HEK293 (cell line): ENCODE results near the gene ZNF528.

Source experiments
- CTCF ChIA-PET: fragments of 350-600 bp; formaldehyde crosslinking; extraction: SDS; loops from one replicate; lab custom pipeline; 2021; ENCODE audit warnings: antibody characterized with exemption; lab: Yijun Ruan, JAX
- POLR2A ChIA-PET: fragments of 300-600 bp; formaldehyde crosslinking; extraction: SDS; loops from one replicate; lab custom pipeline; 2020; ENCODE audit warnings: antibody characterized with exemption, inconsistent platforms; lab: Yijun Ruan, JAX
- H3K27ac ChIP-seq: fragments of 200-500 bp; sonication (Bioruptor generic); 2 replicates; pipeline ENCODE4 v1.5.1; 2014; ENCODE audit warnings: low read depth, low read length, control low read depth, inconsistent platforms; ENCODE audit errors: extremely low read depth
- H3K36me3 ChIP-seq, 2 experiments: fragments of 200-500 bp in 1 of 2; sonication (Bioruptor generic) in 1 of 2; 1 replicate in 1 of 2; 2 replicates in 1 of 2; pipeline ENCODE4 v1.5.1; 2014 to 2017; ENCODE audit warnings: inconsistent platforms in 2 of 2, low read length in 2 of 2; ENCODE audit not compliant: control insufficient read depth in 2 of 2, insufficient read depth in 1 of 2
- H3K4me1 ChIP-seq: fragments of 200-500 bp; sonication (Bioruptor generic); 2 replicates; pipeline ENCODE4 v1.5.1; 2014; ENCODE audit warnings: mild to moderate bottlenecking, low read length, inconsistent platforms; ENCODE audit not compliant: control insufficient read depth, insufficient read depth
- H3K4me3 ChIP-seq: 2 replicates; pipeline ENCODE4 v1.5.1; 2011; ENCODE audit warnings: low read depth, mild to moderate bottlenecking, control low read depth, low read length, moderate library complexity
- H3K9me3 ChIP-seq: fragments of 200-500 bp; sonication (Bioruptor generic); 2 replicates; pipeline ENCODE4 v1.5.1; 2014; ENCODE audit warnings: low read depth, low read length, inconsistent platforms; ENCODE audit not compliant: control insufficient read depth, insufficient read depth
- HOXC10 ChIP-seq: sonication (generic); formaldehyde crosslinking; IDR thresholded peaks from 2 replicates; pipeline ENCODE4 v1.8.1; 2023; ENCODE audit warnings: mild to moderate bottlenecking, missing genetic modification reagents
- KLF7 ChIP-seq: fragments of 450-650 bp; formaldehyde crosslinking; IDR thresholded peaks from 2 replicates; pipeline ENCODE4 v1.5.1; 2016; ENCODE audit warnings: missing biosample characterization, missing genetic modification characterization, borderline replicate concordance
- MEIS1 ChIP-seq: sonication (generic); formaldehyde crosslinking; IDR thresholded peaks from 2 replicates; pipeline ENCODE4 v1.8.1; 2022; ENCODE audit warnings: missing genetic modification reagents, mild to moderate bottlenecking, borderline replicate concordance
- SCRT2 ChIP-seq: fragments of 450-650 bp; formaldehyde crosslinking; IDR thresholded peaks from 2 replicates; pipeline ENCODE4 v1.5.1; 2016; ENCODE audit warnings: missing biosample characterization, missing genetic modification characterization
- TCF7L2 ChIP-seq: IDR thresholded peaks from 2 replicates; pipeline ENCODE4 v1.6.1; 2011; ENCODE audit warnings: low read depth, mild to moderate bottlenecking, inconsistent platforms, low read length, moderate library complexity, borderline replicate concordance
- ZBTB49 ChIP-seq: fragments of 450-650 bp; formaldehyde crosslinking; IDR thresholded peaks from 2 replicates; pipeline ENCODE4 v1.5.1; 2016; ENCODE audit warnings: missing biosample characterization, missing genetic modification characterization, low read depth
- ZBTB7A ChIP-seq: fragments of 450-650 bp; formaldehyde crosslinking; IDR thresholded peaks from 2 replicates; pipeline ENCODE4 v1.5.1; 2016; ENCODE audit warnings: low read depth, missing biosample characterization, missing genetic modification characterization
- ZNF18 ChIP-seq: fragments of 450-650 bp; formaldehyde crosslinking; IDR thresholded peaks from 2 replicates; pipeline ENCODE4 v1.5.1; 2016; ENCODE audit warnings: missing biosample characterization, missing genetic modification characterization
- ZNF211 ChIP-seq: fragments of 450-650 bp; formaldehyde crosslinking; IDR thresholded peaks from 2 replicates; pipeline ENCODE4 v1.5.1; 2016; ENCODE audit warnings: low read depth, missing biosample characterization, missing genetic modification characterization
- ZNF23 ChIP-seq: fragments of 450-650 bp; formaldehyde crosslinking; IDR thresholded peaks from 2 replicates; pipeline ENCODE4 v1.5.1; 2016; ENCODE audit warnings: missing biosample characterization, missing genetic modification characterization, borderline replicate concordance
- ZNF335 ChIP-seq: fragments of 450-650 bp; formaldehyde crosslinking; conservative IDR thresholded peaks from 2 replicates; pipeline ENCODE4 v1.5.1; 2016; ENCODE audit warnings: missing biosample characterization, missing genetic modification characterization
- ZNF350 ChIP-seq: fragments of 450-650 bp; formaldehyde crosslinking; IDR thresholded peaks from 2 replicates; pipeline ENCODE4 v1.5.0; 2017; ENCODE audit warnings: missing biosample characterization, mild to moderate bottlenecking, missing genetic modification characterization
- ZNF423 ChIP-seq: fragments of 450-650 bp; formaldehyde crosslinking; IDR thresholded peaks from 2 replicates; pipeline ENCODE4 v1.5.1; 2016; ENCODE audit warnings: missing biosample characterization, missing genetic modification characterization
- ZNF501 ChIP-seq: fragments of 450-650 bp; formaldehyde crosslinking; IDR thresholded peaks from 2 replicates; pipeline ENCODE4 v1.5.1; 2016; ENCODE audit warnings: missing biosample characterization, missing genetic modification characterization
- ZNF514 ChIP-seq: fragments of 450-650 bp; formaldehyde crosslinking; IDR thresholded peaks from 2 replicates; pipeline ENCODE4 v1.5.1; 2016; ENCODE audit warnings: missing biosample characterization, missing genetic modification characterization
- ZNF530 ChIP-seq: fragments of 450-650 bp; formaldehyde crosslinking; IDR thresholded peaks from 2 replicates; pipeline ENCODE4 v1.5.1; 2016; ENCODE audit warnings: low read depth, missing biosample characterization, missing genetic modification characterization
- ZNF677 ChIP-seq: fragments of 450-650 bp; IDR thresholded peaks from 2 replicates; pipeline ENCODE4 v1.5.0; 2018; ENCODE audit warnings: missing biosample characterization, mild to moderate bottlenecking, missing genetic modification characterization, moderate library complexity
- ZNF707 ChIP-seq: fragments of 450-650 bp; formaldehyde crosslinking; IDR thresholded peaks from 2 replicates; pipeline ENCODE4 v1.5.1; 2016; ENCODE audit warnings: missing biosample characterization, missing genetic modification characterization
- ZNF830 ChIP-seq: fragments of 450-650 bp; IDR thresholded peaks from 2 replicates; pipeline ENCODE4 v1.5.0; 2018; ENCODE audit warnings: missing biosample characterization, missing genetic modification characterization, low read depth, mild to moderate bottlenecking, moderate library complexity
- ZSCAN23 ChIP-seq: fragments of 450-650 bp; formaldehyde crosslinking; IDR thresholded peaks from 2 replicates; pipeline ENCODE4 v1.5.1; 2016; ENCODE audit warnings: missing biosample characterization, missing genetic modification characterization
- TF ChIP-seq, protein P1 (sequence below): fragments of 450-650 bp; formaldehyde crosslinking; conservative IDR thresholded peaks from 2 replicates; pipeline ENCODE4 v1.5.1; 2016; ENCODE audit warnings: low read depth, missing biosample characterization, missing genetic modification characterization
- TF ChIP-seq, protein P2 (sequence below): fragments of 450-650 bp; formaldehyde crosslinking; IDR thresholded peaks from 2 replicates; pipeline ENCODE4 v1.5.1; 2016; ENCODE audit warnings: missing biosample characterization, missing genetic modification characterization, low read depth
- TF ChIP-seq, protein P3 (sequence below): fragments of 450-650 bp; formaldehyde crosslinking; IDR thresholded peaks from 2 replicates; pipeline ENCODE4 v1.5.1; 2016; ENCODE audit warnings: missing biosample characterization, missing genetic modification characterization

Gene ZNF528

GRCh38 chr19:52370341-52370710 is 27.3 kb upstream of the ZNF528 start:
- Histone ChIP-seq H3K27ac (0 out of 2 replicates have a peak overlapping the region, but pooled peaks have one; percentile 56), H3K36me3 (peaks cover 9 to 24% of the 10 kb centered on the region in 2 experiments; a peak in 2 of 3 replicates), H3K4me1 (no peaks in the 10 kb centered on the region), H3K9me3 (no peaks in the 10 kb centered on the region; the same call in 1 of the 2 replicates), H3K4me3 (peak overlapping the region; percentile 70)
- POLR2A ChIA-PET, result no interaction called here
- TF ChIP-seq TCF7L2, result no peak
- TF ChIP-seq ZNF335, result 0 out of 2 replicates have a peak, but pooled peaks have one; percentile 33
- no peak for TF ChIP-seq ZNF830 (tag by site-specific recombination)
- CTCF ChIA-PET, result no interaction called here

- H3K9me3 ChIP-seq, result no peaks in the 10 kb centered on the region; the same call in 1 of the 2 replicates
Measured at GRCh38 chr19:52391135-52391534, 6.5 kb upstream of the ZNF528 start.

DNA sequence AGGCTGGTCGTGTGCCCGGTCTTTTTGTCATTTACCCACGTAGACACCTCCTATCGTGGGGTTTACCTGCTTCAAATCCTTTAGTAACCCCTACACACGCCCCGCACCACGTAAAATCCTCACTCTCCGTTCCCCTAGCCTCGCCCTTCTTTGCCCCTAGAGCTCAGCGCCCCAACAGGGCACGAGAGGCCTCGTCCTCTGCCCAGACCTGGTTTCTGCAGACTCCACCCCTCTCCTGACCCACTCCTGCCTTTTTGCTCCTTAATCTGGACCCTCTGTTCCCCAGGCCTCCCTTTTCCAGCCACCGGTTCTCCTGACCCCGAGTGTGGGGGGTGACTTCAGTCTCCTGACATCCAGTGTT is 412 bp downstream of the ZNF528 start:
- Histone ChIP-seq H3K4me3 (peak overlapping the region; percentile 95), H3K9me3 (no peaks in the 10 kb centered on the region), H3K36me3 (peaks cover 0 to 65% of the 10 kb centered on the region in 2 experiments; a peak in 2 of 3 replicates), H3K4me1 (no peaks in the 10 kb centered on the region), H3K27ac (no peak overlapping the region; the same call in 1 of the 2 replicates)
- POLR2A ChIA-PET, result no interaction called here
- CTCF ChIA-PET, result interaction anchor here (0.7 kb wide), 2 partner anchors 16 to 109 kb away, joined by 3 to 4 read pairs; no protein-coding TSS in a partner anchor
- TF ChIP-seq, protein P1, sequence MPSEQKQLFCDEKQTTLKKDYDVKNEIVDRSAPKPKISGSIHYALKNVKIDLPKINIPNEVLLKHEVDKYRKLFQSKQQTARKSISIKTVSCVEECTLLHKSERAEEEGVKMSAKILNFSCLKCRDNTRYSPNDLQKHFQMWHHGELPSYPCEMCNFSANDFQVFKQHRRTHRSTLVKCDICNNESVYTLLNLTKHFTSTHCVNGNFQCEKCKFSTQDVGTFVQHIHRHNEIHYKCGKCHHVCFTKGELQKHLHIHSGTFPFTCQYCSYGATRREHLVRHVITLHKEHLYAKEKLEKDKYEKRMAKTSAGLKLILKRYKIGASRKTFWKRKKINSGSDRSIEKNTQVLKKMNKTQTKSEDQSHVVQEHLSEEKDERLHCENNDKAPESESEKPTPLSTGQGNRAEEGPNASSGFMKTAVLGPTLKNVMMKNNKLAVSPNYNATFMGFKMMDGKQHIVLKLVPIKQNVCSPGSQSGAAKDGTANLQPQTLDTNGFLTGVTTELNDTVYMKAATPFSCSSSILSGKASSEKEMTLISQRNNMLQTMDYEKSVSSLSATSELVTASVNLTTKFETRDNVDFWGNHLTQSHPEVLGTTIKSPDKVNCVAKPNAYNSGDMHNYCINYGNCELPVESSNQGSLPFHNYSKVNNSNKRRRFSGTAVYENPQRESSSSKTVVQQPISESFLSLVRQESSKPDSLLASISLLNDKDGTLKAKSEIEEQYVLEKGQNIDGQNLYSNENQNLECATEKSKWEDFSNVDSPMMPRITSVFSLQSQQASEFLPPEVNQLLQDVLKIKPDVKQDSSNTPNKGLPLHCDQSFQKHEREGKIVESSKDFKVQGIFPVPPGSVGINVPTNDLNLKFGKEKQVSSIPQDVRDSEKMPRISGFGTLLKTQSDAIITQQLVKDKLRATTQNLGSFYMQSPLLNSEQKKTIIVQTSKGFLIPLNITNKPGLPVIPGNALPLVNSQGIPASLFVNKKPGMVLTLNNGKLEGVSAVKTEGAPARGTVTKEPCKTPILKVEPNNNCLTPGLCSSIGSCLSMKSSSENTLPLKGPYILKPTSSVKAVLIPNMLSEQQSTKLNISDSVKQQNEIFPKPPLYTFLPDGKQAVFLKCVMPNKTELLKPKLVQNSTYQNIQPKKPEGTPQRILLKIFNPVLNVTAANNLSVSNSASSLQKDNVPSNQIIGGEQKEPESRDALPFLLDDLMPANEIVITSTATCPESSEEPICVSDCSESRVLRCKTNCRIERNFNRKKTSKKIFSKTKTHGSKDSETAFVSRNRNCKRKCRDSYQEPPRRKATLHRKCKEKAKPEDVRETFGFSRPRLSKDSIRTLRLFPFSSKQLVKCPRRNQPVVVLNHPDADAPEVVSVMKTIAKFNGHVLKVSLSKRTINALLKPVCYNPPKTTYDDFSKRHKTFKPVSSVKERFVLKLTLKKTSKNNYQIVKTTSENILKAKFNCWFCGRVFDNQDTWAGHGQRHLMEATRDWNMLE, result peak; percentile 39
- TF ChIP-seq TCF7L2 (no peak), ZNF18 (tag by site-specific recombination) (no peak), HOXC10 (CRISPR knock-in tag) (0 out of 2 replicates have a peak, but pooled peaks have one; percentile 3), ZNF211 (no peak), KLF7 (tag by site-specific recombination) (no peak)
- TF ChIP-seq, protein P2, sequence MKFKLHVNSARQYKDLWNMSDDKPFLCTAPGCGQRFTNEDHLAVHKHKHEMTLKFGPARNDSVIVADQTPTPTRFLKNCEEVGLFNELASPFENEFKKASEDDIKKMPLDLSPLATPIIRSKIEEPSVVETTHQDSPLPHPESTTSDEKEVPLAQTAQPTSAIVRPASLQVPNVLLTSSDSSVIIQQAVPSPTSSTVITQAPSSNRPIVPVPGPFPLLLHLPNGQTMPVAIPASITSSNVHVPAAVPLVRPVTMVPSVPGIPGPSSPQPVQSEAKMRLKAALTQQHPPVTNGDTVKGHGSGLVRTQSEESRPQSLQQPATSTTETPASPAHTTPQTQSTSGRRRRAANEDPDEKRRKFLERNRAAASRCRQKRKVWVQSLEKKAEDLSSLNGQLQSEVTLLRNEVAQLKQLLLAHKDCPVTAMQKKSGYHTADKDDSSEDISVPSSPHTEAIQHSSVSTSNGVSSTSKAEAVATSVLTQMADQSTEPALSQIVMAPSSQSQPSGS (tag by site-specific recombination), result no peak

More at GRCh38 chr19:52391135-52391534, 6.5 kb upstream of the ZNF528 start:
- Histone ChIP-seq H3K27ac (no peak overlapping the region), H3K36me3 (peaks cover 0 to 21% of the 10 kb centered on the region in 2 experiments; a peak in 1 of 3 replicates)
- ChIA-PET POLR2A (no interaction called here), CTCF (no interaction called here)
- no peak for TF ChIP-seq ZBTB49 (tag by site-specific recombination)
- TF ChIP-seq ZNF423 (tag by site-specific recombination), result no peak
- no peak for TF ChIP-seq ZNF514 (tag by site-specific recombination)
- no peak for TF ChIP-seq SCRT2 (tag by site-specific recombination)
- no peak for TF ChIP-seq ZNF501 (tag by site-specific recombination)
- TF ChIP-seq ZNF707 (tag by site-specific recombination), result no peak
- no peak for TF ChIP-seq ZNF530 (tag by site-specific recombination)
- TF ChIP-seq ZBTB7A (tag by site-specific recombination), result no peak
- no peak for TF ChIP-seq ZSCAN23 (tag by site-specific recombination)
- TF ChIP-seq MEIS1 (CRISPR knock-in tag), result no peak
- no peak for TF ChIP-seq ZNF350 (tag by site-specific recombination)
- TF ChIP-seq, protein P3, sequence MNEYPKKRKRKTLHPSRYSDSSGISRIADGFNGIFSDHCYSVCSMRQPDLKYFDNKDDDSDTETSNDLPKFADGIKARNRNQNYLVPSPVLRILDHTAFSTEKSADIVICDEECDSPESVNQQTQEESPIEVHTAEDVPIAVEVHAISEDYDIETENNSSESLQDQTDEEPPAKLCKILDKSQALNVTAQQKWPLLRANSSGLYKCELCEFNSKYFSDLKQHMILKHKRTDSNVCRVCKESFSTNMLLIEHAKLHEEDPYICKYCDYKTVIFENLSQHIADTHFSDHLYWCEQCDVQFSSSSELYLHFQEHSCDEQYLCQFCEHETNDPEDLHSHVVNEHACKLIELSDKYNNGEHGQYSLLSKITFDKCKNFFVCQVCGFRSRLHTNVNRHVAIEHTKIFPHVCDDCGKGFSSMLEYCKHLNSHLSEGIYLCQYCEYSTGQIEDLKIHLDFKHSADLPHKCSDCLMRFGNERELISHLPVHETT (tag by site-specific recombination), result no peak
- TF ChIP-seq TCF7L2, result no peak
- no peak for TF ChIP-seq ZNF23 (tag by site-specific recombination)
- TF ChIP-seq ZNF677, result no peak
- TF ChIP-seq, all 188 proteins: peak for 0
- Histone ChIP-seq H3K4me1 (no peaks in the 10 kb centered on the region), H3K4me3 (no peak overlapping the region)
